DMS153 treated with DMSO at 0.1 percent for 48 hours (cell line): ENCODE measurements around the gene NRG2.

ENCODE experiments used
- DNase-seq: peaks from one replicate; lab custom pipeline; 2025; ENCODE audit not compliant: unreplicated experiment; lab: John Stamatoyannopoulos, UW

NRG2 gene

GRCh38 chr5:139862313-139862712, 180.8 kb downstream of the NRG2 start:
- no peak for DNase-seq

DNA sequence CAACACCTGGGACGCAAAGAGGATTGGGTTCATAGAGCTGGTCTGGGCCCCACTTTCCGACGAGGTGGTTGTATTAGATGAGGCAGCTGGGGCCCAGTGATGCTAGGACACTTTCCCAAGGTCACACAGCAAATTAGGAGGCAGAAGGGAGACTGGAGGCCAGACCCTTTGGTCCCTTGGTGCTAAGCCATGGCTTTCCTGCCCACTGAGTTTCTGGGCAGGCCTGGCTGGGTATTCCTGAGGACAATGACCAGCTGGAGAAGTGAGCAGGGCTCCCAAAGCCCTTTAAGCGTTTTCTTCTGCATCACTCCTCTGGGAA, 181.3 kb downstream of the NRG2 start:
- no peak for DNase-seq

DNA sequence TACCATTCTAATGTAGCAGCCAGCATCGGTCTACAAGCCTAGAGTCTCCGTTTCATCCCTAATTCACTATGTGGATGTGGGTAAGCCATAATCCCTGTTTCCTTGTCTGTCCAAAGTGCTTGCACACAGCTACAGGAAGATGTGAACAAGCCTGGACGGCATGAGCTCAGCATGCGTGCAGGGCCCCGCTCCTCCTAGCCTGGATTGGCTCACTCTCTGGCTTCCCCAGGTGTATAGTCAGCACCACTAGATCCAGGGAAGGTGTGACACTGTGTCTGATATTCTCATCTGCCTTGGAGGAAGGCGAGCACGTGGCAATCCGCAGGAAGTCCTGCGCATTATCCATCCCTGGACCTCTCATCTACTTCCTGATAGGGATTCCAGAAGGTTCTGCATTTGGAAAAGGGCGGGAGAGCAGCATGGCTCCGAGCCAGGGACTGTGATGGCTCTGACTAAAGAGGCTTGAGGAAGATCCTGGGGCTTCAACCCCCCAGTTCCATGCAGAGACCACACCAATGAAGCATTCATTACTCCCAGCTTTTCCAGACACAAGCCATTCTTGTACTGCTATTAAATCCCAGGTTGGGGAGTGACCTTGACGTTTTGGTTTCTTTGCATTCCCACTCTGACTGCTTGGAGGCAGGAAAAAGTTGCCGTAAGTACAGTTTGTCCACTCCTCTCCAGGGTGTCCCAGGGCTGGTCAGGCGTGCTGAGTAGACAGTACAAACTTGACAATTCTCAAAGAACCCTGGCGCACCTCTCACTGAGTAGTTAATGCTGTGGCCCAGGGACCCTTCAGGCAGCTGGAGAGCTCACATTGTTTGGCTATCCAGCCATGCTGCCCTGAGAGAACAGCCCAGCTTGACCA, 181.8 kb downstream of the NRG2 start:
- DNase-seq = no peak

DNA sequence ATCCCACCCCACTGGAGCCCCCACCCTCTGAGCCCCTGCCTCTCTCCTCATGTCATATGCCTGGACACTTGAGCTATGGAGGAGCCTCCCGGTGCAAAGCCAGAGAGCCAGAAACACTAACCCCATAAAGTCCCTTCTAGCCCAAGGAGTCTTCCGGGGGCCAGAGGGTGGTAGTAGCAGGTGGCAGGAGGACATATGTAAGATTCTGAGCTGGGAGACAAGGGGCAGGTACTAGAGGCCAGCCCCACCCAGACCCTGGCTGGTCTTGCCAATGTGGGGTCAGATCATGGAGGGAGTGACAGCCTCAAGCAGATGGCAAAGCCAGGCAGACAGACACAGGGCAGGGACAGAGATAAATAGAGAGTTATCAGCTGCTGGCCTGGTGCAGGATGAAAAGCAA, 184.1 kb downstream of the NRG2 start:
- no peak for DNase-seq

DNA sequence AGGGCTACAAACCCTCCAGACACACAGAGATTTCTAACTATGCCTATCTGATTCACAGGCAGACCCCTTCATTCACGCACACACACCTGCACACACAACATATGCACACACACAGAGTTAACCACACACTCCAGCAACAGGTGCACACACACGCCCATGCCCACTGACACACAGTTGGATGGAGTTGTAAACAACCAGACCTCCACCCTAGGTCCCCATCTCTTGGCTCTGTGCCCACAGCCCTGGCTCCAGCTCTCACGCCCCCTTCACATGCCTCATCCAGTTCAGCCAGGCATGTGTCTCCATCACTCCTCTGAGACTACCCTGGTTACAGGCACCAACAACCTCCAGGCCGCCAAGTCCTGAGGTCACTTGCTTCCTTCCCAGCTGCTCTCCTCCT, 186.4 kb downstream of the NRG2 start:
- DNase-seq = no peak

- DNase-seq = no peak
Observed at GRCh38 chr5:139855946-139856540, 187.1 kb downstream of the NRG2 start.

- no peak for DNase-seq
Observed at GRCh38 chr5:139855451-139855850, 187.6 kb downstream of the NRG2 start.

- no peak for DNase-seq
Observed at GRCh38 chr5:139854953-139855352, 188.1 kb downstream of the NRG2 start.

DNA sequence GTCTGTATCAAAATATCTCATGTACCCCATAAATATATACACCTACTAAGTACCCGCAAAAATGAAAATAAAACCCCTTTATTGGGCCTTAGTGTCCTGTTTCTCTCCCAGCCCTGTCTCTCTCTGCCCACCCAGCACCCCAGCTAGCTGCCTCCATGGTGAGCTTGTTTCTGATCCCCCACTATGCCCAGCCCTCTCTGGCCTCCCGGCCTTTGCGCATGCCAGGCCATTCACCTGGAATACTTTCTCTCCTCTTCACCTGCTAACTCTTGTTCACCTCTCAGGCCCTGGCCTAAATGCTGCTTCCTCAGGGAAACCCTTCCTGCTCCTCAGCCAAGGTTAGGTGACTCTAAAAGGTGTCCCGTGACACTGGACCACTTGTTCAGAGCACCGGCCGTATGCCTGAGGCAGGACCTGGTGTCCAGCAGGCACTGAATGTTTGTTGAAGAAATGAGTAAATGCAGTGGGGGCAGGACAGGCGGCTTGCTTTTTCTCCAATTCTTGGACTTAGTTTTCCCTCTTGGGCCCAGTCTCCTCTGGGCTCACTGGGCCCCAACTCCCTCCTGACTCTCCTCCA, 189.0 kb downstream of the NRG2 start:
- no peak for DNase-seq

GRCh38 chr5:139852696-139853095, 190.4 kb downstream of the NRG2 start:
- no peak for DNase-seq

GRCh38 chr5:139851558-139851957, 191.5 kb downstream of the NRG2 start:
- DNase-seq = no peak

DNA sequence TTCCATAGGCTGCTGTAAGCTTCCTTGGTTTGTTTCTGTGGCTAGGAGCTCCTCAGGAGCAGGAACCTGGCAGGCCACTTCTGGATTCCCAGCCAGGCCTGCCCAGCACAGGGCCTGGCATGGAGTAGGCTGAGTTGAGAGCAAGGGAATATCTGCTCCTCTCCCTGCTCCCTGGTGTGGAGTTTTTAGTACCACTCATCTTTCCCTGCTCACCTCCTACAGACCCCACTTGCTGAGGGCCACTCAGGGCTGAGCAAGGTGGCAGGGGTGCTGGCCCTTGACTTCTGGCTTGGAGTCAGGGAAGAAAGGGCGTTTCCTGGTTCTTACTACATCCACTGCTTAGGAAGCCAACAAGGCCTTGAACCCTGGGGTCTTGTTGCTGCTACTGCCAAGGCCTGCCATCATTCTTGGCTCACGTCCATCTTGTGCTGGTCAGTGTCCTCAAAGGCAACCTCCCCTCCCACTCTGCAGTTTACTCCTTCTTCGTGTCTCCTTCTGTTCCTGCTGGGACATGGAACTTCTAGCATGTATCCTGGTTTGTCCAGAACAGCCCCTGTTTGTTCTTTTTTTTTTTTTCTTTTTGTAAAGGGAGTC, 192.6 kb downstream of the NRG2 start:
- no peak for DNase-seq

- no peak for DNase-seq
Observed at GRCh38 chr5:139849942-139850341, 193.2 kb downstream of the NRG2 start.

DNA sequence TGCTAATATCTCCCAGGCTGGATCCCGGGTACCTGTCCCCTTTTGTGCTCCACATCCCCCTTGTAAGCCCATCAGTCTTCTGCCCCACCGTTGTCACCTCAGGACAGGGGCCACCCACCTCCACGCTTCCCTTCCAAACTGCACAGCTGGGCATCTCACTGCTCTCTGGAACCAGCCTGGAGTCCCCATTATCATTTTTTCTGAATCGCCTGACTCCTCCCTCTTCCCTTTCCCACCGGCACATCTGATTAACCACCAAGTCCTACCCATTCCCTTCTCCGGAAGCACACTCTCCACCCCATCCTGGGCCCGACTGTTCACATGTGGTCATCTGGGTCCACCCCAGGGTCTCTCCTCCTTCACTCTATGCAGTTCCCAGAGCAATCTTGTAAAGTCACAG, 193.6 kb downstream of the NRG2 start:
- DNase-seq = no peak

DNA sequence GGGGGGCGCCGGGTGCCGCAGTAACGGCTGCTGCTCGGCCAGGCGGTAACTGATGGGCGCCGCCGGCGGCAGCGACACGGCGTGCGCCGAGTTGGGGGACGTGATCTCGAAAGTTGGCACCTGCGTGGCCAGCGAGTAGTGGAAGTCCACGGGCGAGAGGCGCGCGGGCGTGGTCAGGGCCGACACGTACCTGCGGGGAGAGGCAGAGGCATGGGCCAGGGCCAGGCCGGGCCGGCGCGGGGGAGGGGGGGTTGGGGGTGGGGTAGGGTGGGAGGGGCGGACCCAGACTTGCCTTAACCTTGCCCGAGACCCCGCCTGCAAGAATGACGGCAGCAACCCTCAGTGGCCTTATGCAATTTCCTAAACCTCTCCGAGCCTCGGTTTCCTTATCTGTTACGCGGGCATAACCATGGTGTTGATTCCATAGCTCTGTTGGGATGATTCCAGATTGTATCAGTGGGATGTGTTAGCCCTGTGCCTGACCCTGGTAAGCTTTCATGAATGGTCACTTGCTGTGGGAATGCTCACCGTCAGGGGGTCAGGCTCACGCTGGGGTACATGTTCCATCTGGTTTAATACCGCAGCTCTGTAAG, 194.5 kb downstream of the NRG2 start:
- DNase-seq = no peak

GRCh38 chr5:139847790-139848507, 195.2 kb downstream of the NRG2 start:
- no peak for DNase-seq

- DNase-seq = no peak
Observed at GRCh38 chr5:139847091-139847490, 196.0 kb downstream of the NRG2 start.

DNA sequence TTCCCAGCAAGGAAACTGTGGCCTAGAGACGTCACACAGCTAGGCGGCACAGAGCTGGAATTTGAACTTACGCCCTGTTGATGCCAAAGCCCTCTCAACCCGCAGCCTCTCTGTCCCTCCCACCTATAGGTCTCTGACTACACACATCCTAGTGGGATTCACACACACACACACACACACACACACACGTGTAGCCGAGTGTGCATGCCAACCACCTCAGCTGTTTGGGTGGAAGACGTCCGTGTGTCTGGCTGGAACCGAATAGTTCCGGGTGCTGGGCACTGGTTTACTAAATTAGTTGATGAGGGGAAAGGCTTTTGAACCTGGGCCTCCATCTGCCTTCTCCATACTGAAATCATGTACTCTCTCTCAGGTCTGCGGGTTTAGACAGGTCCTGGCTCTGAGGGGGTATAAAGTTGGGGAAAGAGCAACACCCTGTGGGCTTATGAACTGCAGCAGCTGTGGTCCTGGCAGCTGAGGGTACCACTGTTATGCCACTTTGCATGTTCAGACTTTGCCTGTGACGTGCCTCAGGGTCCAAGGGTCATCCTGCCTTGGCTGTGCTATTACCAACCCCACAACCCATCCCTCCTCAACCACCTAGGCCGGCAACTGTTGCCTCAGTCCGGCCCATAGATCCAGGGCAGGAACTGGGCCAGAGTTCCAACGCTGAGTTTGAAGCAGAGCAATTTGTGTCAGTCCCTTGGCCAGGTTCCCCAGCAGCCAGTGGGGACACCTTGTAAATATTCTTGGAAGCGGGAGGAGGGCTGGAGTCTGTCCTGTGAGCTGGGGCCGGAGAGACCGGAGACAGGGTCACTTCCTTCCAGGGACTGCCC, 197.0 kb downstream of the NRG2 start:
- no peak for DNase-seq

- DNase-seq = peak; percentile 5
Observed at GRCh38 chr5:139844472-139845145, 198.5 kb downstream of the NRG2 start.

DNA sequence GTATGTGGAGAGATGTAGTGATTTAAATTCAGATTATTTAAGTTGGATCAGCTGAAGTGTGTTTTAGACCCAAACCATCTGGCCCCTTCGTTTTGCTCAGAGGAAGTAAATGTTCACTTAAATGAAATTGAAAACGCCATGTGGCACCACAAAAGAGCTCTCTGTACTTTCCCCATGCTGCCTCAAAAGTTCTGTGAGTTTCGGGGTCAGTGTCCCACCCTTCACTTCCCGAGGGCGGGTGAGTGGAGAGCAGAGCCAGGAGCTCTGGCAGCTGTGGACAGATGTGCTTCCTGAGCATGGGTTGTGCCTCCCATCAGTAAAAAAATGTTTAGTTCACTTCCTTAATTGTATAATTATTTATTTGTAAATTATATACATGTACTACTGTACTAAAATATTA, 199.1 kb downstream of the NRG2 start:
- no peak for DNase-seq
